Body of pancreas (tissue), 4 donors: ENCODE measurements around the gene FBN1. TPM values are rescaled to one million over a fixed set of nuclear protein-coding genes. Genes with fewer than 3 reads are reported as not detected.

Source experiments
- ATAC-seq: fragments of 150-250 bp; one replicate; pipeline ENCODE4 v1.9.1; 2016
- DNase-seq, 4 donors: peaks; one replicate each; pipeline ENCODE4 v3.0.0-alpha.2; 2019
- H3K27ac ChIP-seq, 4 donors: fragments of 200-600 bp; sonication (generic); 1 replicate in 3 of 4; 2 replicates in 1 of 4; pipeline versions ENCODE4 v1.5.1 to v1.6.1; 2016 to 2019; ENCODE audit warnings: mild to moderate bottlenecking in 1 of 4, mixed read lengths in 1 of 4, moderate library complexity in 1 of 4
- H3K27me3 ChIP-seq, 2 donors: fragments of 200-600 bp; sonication (generic); one replicate each; pipeline ENCODE4 v1.6.0; 2016; ENCODE audit warnings: mild to moderate bottlenecking in 1 of 2
- H3K36me3 ChIP-seq, 2 donors: fragments of 200-600 bp; sonication (generic); replicated peaks in 1 of 2; 2 replicates each; pipeline ENCODE4 v1.5.1; 2016; ENCODE audit warnings: low read depth in 2 of 2; ENCODE audit not compliant: insufficient read depth in 1 of 2
- H3K4me1 ChIP-seq: fragments of 200-600 bp; sonication (generic); one replicate; pipeline ENCODE4 v1.6.0; 2016
- H3K4me3 ChIP-seq, 2 donors: fragments of 200-600 bp; sonication (generic); 1 replicate in 1 of 2; 2 replicates in 1 of 2; pipeline ENCODE4 v1.5.1; 2016 to 2019
- H3K9me3 ChIP-seq, 3 donors: fragments of 200-600 bp; sonication (generic); 1 replicate in 2 of 3; 2 replicates in 1 of 3; pipeline ENCODE4 v1.5.1; 2016
- CTCF ChIP-seq, 7 experiments: fragments of 450-650 bp in 4 of 7; fragments of 200-600 bp in 3 of 7; sonication (generic) in 3 of 7; IDR thresholded peaks; one replicate each; pipeline ENCODE4 v1.5.1; 2016 to 2019; ENCODE audit warnings: antibody characterized with exemption in 7 of 7
- POLR2A ChIP-seq, 3 donors: fragments of 450-650 bp; IDR thresholded peaks; one replicate each; pipeline ENCODE4 v1.6.1; 2016; ENCODE audit warnings: antibody characterized with exemption in 3 of 3, mild to moderate bottlenecking in 2 of 3
- WGBS, 2 donors: methylation state at CpG; one replicate each; pipeline ENCODE4 v1.1.5; 2017; 5-methylcytosine and 5-hydroxymethylcytosine counted together
- intact Hi-C: fragments of 100-400 bp; cut with DNase I; formaldehyde crosslinking; loops from one replicate; pipeline ENCODE4 v1.15.1; 2023
- total RNA-seq, 2 donors: library from RNA; depleted of rRNA; stranded (reverse); fragments of >200 nt; gene quantifications; one replicate each; pipeline ENCODE4 v1.1.0, GENCODE V29; 2016

FBN1 gene
- total RNA-seq, 2 donors from 2014 or later = 12.7 to 51.1 TPM

DNA sequence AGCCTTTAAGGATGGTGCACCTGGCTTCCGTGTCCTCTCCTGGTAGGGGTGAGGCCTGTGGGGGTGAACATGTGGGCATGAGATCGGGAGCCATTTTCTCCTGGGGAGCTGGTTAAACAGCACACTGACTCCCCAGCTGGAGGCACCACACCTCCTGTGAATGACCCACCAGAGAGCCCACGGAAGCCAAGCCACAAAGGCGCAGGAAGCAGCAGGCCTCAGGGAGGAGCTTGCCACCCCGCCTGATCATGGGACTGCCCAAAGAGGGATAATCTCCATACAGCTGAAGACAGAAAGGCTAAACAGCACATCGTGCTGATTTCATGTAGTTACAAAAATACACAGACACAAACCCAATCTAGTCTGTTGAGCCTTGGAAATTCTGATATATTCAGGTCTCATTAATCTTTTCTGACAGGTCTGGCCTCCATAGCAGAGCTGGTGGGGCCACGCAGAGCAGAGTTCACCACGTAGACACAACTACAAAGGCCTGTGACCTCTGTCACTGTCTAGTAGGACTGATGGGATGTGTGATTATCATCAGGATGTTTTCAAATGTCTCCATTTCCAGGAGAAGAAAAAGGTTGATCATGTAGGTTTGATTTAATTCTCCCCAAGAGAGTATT is 239.1 kb downstream of the FBN1 start:
- Histone ChIP-seq H3K9me3 (no peaks in the 10 kb centered on the region), H3K4me3 (no peak overlapping the region), H3K36me3 (no peaks in the 10 kb centered on the region), H3K27ac (no peak overlapping the region), H3K4me1 (no peaks in the 10 kb centered on the region), H3K27me3 (no peaks in the 10 kb centered on the region)
- TF ChIP-seq CTCF (IDR thresholded peaks at IDR 0.05) (no peak), POLR2A (IDR thresholded peaks at IDR 0.05) (no peak)
- no peak for ATAC-seq
- intact Hi-C loops = no loop called here
- DNase-seq = no peak
- WGBS, 2 donors = 72 to 77% methylated on average over 7 to 8 of the region's 8 CpGs

- H3K27ac ChIP-seq = no peak overlapping the region
- no peaks in the 10 kb centered on the region for H3K4me1 ChIP-seq
- H3K9me3 ChIP-seq = no peaks in the 10 kb centered on the region
- DNase-seq (no peak), ATAC-seq (no peak)
- no peak overlapping the region for H3K4me3 ChIP-seq
- no peaks in the 10 kb centered on the region for H3K27me3 ChIP-seq
- no peaks in the 10 kb centered on the region for H3K36me3 ChIP-seq
- 77 to 80% methylated on average over 6 of the region's 6 CpGs for WGBS, 2 donors
- no peak for TF ChIP-seq CTCF (IDR thresholded peaks at IDR 0.05)
- TF ChIP-seq POLR2A (IDR thresholded peaks at IDR 0.05) = no peak
- intact Hi-C loops = no loop called here
Measured at GRCh38 chr15:48402427-48403177, 242.9 kb downstream of the FBN1 start.

DNA sequence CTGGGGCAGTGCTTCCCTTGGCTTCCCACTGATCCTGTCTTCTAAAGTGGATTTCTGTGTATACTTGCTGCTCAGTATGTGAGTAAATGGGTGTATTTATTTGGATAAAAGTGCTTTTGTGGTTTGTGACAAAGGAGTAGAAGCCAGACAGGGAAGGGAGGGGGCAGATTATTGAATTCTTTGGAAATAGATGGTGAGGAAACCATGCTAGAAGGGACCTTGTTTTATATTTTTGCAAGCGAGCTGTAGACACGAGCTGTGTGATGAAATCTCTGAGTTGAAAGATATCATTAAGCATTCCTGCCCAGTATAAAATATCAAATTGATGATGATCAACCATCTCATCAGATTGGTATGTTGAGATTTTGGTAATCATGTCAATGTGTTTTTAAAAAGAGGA is 245.4 kb downstream of the FBN1 start:
- intact Hi-C loops = no loop called here
- Histone ChIP-seq H3K27me3 (no peaks in the 10 kb centered on the region), H3K4me1 (no peaks in the 10 kb centered on the region), H3K9me3 (no peaks in the 10 kb centered on the region), H3K36me3 (no peaks in the 10 kb centered on the region), H3K27ac (no peak overlapping the region), H3K4me3 (no peak overlapping the region)
- DNase-seq (no peak), ATAC-seq (no peak)
- WGBS, 2 donors = 47 to 54% methylated on average over 2 of the region's 2 CpGs
- TF ChIP-seq POLR2A (IDR thresholded peaks at IDR 0.05) = no peak
- TF ChIP-seq CTCF (IDR thresholded peaks at IDR 0.05) = no peak

- ATAC-seq (no peak), DNase-seq (peak in 1 of 4 donors; percentile 13)
- H3K36me3 ChIP-seq = no peaks in the 10 kb centered on the region
- H3K27ac ChIP-seq = no peak overlapping the region
- H3K4me1 ChIP-seq = no peaks in the 10 kb centered on the region
- no peak for TF ChIP-seq POLR2A (IDR thresholded peaks at IDR 0.05)
- no peak for TF ChIP-seq CTCF (IDR thresholded peaks at IDR 0.05)
- WGBS, 2 donors = 48 to 61% methylated on average over 5 of the region's 5 CpGs
- no peak overlapping the region for H3K4me3 ChIP-seq
- no peaks in the 10 kb centered on the region for H3K27me3 ChIP-seq
- intact Hi-C loops = no loop called here
- no peaks in the 10 kb centered on the region for H3K9me3 ChIP-seq
Measured at GRCh38 chr15:48397841-48398240, 247.7 kb downstream of the FBN1 start.

DNA sequence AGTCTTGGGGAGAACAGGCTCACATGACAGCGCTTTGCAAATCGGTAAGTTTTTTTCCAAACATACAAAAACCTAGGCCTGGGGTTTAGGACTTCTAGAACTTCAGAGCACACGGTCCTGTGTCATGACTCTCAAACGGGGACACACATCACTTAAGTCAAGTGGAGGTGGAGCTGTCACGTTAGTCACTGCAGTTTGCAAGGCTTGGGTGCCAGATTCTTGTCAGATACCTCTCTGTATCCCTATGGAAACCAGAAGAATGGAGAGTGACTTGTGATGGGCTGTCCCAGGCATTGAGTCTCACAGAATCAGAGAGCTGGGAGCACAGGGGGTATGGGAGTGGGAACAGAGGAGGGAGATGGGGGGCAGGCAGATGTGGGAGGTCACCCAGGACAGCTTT is 249.5 kb downstream of the FBN1 start:
- Histone ChIP-seq H3K36me3 (no peaks in the 10 kb centered on the region), H3K27me3 (no peaks in the 10 kb centered on the region), H3K27ac (no peak overlapping the region), H3K4me3 (no peak overlapping the region), H3K4me1 (no peaks in the 10 kb centered on the region), H3K9me3 (no peaks in the 10 kb centered on the region)
- no peak for DNase-seq
- intact Hi-C loops = no loop called here
- no peak for ATAC-seq
- TF ChIP-seq POLR2A (IDR thresholded peaks at IDR 0.05) (no peak), CTCF (IDR thresholded peaks at IDR 0.05) (no peak)
- 50 to 53% methylated on average over 5 of the region's 5 CpGs for WGBS, 2 donors
